ENCODE measurements around the gene SPRING1.
"Not testable (repeated sequence)": the region's sequence is repeated elsewhere in the genome, so short reads cannot be mapped to it uniquely, and the experiment has no call there.

DNA sequence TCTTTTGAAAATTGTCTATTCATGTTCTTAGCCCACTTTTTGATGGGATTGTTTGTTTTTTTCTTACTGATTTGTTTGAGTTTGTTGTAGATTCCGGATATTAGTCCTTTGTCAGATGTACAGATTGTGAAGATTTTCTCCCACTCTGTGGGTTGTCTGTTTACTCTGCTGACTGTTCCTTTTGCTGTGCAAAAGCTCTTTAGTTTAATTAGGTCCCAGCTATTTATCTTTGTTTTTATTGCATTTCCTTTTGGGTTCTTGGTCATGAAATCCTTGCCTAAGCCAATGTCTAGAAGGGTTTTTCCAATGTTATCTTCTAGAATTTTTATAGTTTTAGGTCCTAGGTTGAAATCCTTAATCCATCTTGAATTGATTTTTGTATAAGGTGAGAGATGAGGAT, 16.9 kb upstream of the SPRING1 start:
- not testable (repeated sequence) for TF ChIP-seq POLR2AphosphoS5 (IDR thresholded peaks at IDR 0.05; ENCODE audit: insufficient read depth in 1 of 2, low read depth in 1 of 2); POLR2A (IDR thresholded peaks at IDR 0.05)
- TF ChIP-seq, protein P1, sequence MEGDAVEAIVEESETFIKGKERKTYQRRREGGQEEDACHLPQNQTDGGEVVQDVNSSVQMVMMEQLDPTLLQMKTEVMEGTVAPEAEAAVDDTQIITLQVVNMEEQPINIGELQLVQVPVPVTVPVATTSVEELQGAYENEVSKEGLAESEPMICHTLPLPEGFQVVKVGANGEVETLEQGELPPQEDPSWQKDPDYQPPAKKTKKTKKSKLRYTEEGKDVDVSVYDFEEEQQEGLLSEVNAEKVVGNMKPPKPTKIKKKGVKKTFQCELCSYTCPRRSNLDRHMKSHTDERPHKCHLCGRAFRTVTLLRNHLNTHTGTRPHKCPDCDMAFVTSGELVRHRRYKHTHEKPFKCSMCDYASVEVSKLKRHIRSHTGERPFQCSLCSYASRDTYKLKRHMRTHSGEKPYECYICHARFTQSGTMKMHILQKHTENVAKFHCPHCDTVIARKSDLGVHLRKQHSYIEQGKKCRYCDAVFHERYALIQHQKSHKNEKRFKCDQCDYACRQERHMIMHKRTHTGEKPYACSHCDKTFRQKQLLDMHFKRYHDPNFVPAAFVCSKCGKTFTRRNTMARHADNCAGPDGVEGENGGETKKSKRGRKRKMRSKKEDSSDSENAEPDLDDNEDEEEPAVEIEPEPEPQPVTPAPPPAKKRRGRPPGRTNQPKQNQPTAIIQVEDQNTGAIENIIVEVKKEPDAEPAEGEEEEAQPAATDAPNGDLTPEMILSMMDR (IDR thresholded peaks at IDR 0.05) = not testable (repeated sequence)

Data from vagina (tissue), 2 donors.